HEK293 (cell line): ENCODE data around the gene ERBIN.
A peak's percentile ranks its signal among the peaks of the same experiment; 100 is the strongest.

ENCODE experiments used
- CTCF ChIA-PET: fragments of 350-600 bp; formaldehyde crosslinking; extraction: SDS; loops from one replicate; lab custom pipeline; 2021; ENCODE audit warnings: antibody characterized with exemption; lab: Yijun Ruan, JAX
- POLR2A ChIA-PET: fragments of 300-600 bp; formaldehyde crosslinking; extraction: SDS; loops from one replicate; lab custom pipeline; 2020; ENCODE audit warnings: antibody characterized with exemption, inconsistent platforms; lab: Yijun Ruan, JAX
- H3K27ac ChIP-seq: fragments of 200-500 bp; sonication (Bioruptor generic); 2 replicates; pipeline ENCODE4 v1.5.1; 2014; ENCODE audit warnings: low read depth, low read length, control low read depth, inconsistent platforms; ENCODE audit errors: extremely low read depth
- H3K36me3 ChIP-seq, 2 experiments: fragments of 200-500 bp in 1 of 2; sonication (Bioruptor generic) in 1 of 2; 1 replicate in 1 of 2; 2 replicates in 1 of 2; pipeline ENCODE4 v1.5.1; 2014 to 2017; ENCODE audit warnings: inconsistent platforms in 2 of 2, low read length in 2 of 2; ENCODE audit not compliant: control insufficient read depth in 2 of 2, insufficient read depth in 1 of 2
- H3K4me1 ChIP-seq: fragments of 200-500 bp; sonication (Bioruptor generic); 2 replicates; pipeline ENCODE4 v1.5.1; 2014; ENCODE audit warnings: mild to moderate bottlenecking, low read length, inconsistent platforms; ENCODE audit not compliant: control insufficient read depth, insufficient read depth
- H3K4me3 ChIP-seq: 2 replicates; pipeline ENCODE4 v1.5.1; 2011; ENCODE audit warnings: low read depth, mild to moderate bottlenecking, control low read depth, low read length, moderate library complexity
- H3K9me3 ChIP-seq: fragments of 200-500 bp; sonication (Bioruptor generic); 2 replicates; pipeline ENCODE4 v1.5.1; 2014; ENCODE audit warnings: low read depth, low read length, inconsistent platforms; ENCODE audit not compliant: control insufficient read depth, insufficient read depth
- BCL11B ChIP-seq: fragments of 450-650 bp; formaldehyde crosslinking; IDR thresholded peaks from 2 replicates; pipeline ENCODE4 v1.5.1; 2016; ENCODE audit warnings: low read depth, missing biosample characterization, missing genetic modification characterization
- INSM2 ChIP-seq: fragments of 450-650 bp; formaldehyde crosslinking; IDR thresholded peaks from 2 replicates; pipeline ENCODE4 v1.5.1; 2016; ENCODE audit warnings: missing biosample characterization, missing genetic modification characterization
- PRDM10 ChIP-seq: fragments of 450-650 bp; formaldehyde crosslinking; IDR thresholded peaks from 2 replicates; pipeline ENCODE4 v1.5.1; 2016; ENCODE audit warnings: missing biosample characterization, missing genetic modification characterization
- PRDM6 ChIP-seq: fragments of 450-650 bp; formaldehyde crosslinking; IDR thresholded peaks from 2 replicates; pipeline ENCODE4 v1.5.1; 2017; ENCODE audit warnings: missing biosample characterization, missing genetic modification characterization
- SCRT2 ChIP-seq: fragments of 450-650 bp; formaldehyde crosslinking; IDR thresholded peaks from 2 replicates; pipeline ENCODE4 v1.5.1; 2016; ENCODE audit warnings: missing biosample characterization, missing genetic modification characterization
- SP7 ChIP-seq: fragments of 450-650 bp; formaldehyde crosslinking; IDR thresholded peaks from 2 replicates; pipeline ENCODE4 v1.5.1; 2016; ENCODE audit warnings: missing biosample characterization, missing genetic modification characterization
- ZBTB11 ChIP-seq: fragments of 450-650 bp; formaldehyde crosslinking; conservative IDR thresholded peaks from 2 replicates; pipeline ENCODE4 v1.5.1; 2016; ENCODE audit warnings: low read depth, missing biosample characterization, missing genetic modification characterization
- ZNF146 ChIP-seq: fragments of 450-650 bp; formaldehyde crosslinking; IDR thresholded peaks from 2 replicates; pipeline ENCODE4 v1.5.1; 2016; ENCODE audit warnings: missing biosample characterization, missing genetic modification characterization
- ZNF292 ChIP-seq: fragments of 450-650 bp; formaldehyde crosslinking; IDR thresholded peaks from 2 replicates; pipeline ENCODE4 v1.5.1; 2016; ENCODE audit warnings: low read depth, missing biosample characterization, missing genetic modification characterization, borderline replicate concordance
- ZNF335 ChIP-seq: fragments of 450-650 bp; formaldehyde crosslinking; conservative IDR thresholded peaks from 2 replicates; pipeline ENCODE4 v1.5.1; 2016; ENCODE audit warnings: missing biosample characterization, missing genetic modification characterization
- ZNF362 ChIP-seq: fragments of 450-650 bp; formaldehyde crosslinking; IDR thresholded peaks from 2 replicates; pipeline ENCODE4 v1.5.1; 2016; ENCODE audit warnings: missing biosample characterization, missing genetic modification characterization
- ZNF394 ChIP-seq: fragments of 450-650 bp; formaldehyde crosslinking; IDR thresholded peaks from 2 replicates; pipeline ENCODE4 v1.5.1; 2016; ENCODE audit warnings: missing biosample characterization, missing genetic modification characterization, mild to moderate bottlenecking, moderate library complexity, borderline replicate concordance
- ZNF596 ChIP-seq: fragments of 450-650 bp; IDR thresholded peaks from 2 replicates; pipeline ENCODE4 v1.5.0; 2018; ENCODE audit warnings: missing biosample characterization, mild to moderate bottlenecking, missing genetic modification characterization, moderate library complexity
- ZNF600 ChIP-seq: fragments of 450-650 bp; formaldehyde crosslinking; IDR thresholded peaks from 2 replicates; pipeline ENCODE4 v1.5.1; 2016; ENCODE audit warnings: missing biosample characterization, missing genetic modification characterization
- ZNF624 ChIP-seq: fragments of 450-650 bp; formaldehyde crosslinking; IDR thresholded peaks from 2 replicates; pipeline ENCODE4 v1.5.1; 2017; ENCODE audit warnings: missing biosample characterization, missing genetic modification characterization
- ZNF660 ChIP-seq: fragments of 450-650 bp; IDR thresholded peaks from 2 replicates; pipeline ENCODE4 v1.5.1; 2018; ENCODE audit warnings: missing biosample characterization, mild to moderate bottlenecking, missing genetic modification characterization
- ZNF785 ChIP-seq: fragments of 450-650 bp; formaldehyde crosslinking; IDR thresholded peaks from 2 replicates; pipeline ENCODE4 v1.5.1; 2016; ENCODE audit warnings: missing biosample characterization, missing genetic modification characterization

Gene ERBIN

GRCh38 chr5:65927503-65928321, 1.3 kb downstream of the ERBIN start (continued):
- TF ChIP-seq PRDM10 = peak; percentile 78
- TF ChIP-seq INSM2 = peak; percentile 95
- TF ChIP-seq ZNF335 = peak; percentile 57
- 0 out of 2 replicates have a peak, but pooled peaks have one; percentile 52 for TF ChIP-seq SCRT2
- no peak for TF ChIP-seq ZNF624 (tag by site-specific recombination)
- 0 out of 2 replicates have a peak, but pooled peaks have one; percentile 25 for TF ChIP-seq ZBTB11 (tag by site-specific recombination)
- TF ChIP-seq ZNF600 = peak; percentile 75
- TF ChIP-seq ZNF660 (tag by site-specific recombination) = 0 out of 2 replicates have a peak, but pooled peaks have one; percentile 30
- TF ChIP-seq ZNF596 (tag by site-specific recombination) = no peak
- peak; percentile 79 for TF ChIP-seq PRDM6 (tag by site-specific recombination)
- peak; percentile 92 for TF ChIP-seq ZNF362 (tag by site-specific recombination)

- ChIA-PET CTCF (interaction anchor here (0.9 to 1.0 kb wide), 2 partner anchors 185 to 229 kb away, joined by 4 read pairs; no protein-coding TSS in a partner anchor), POLR2A (interaction anchor here (0.9 kb wide), 1 partner anchor 216 kb away, joined by 3 read pairs; the partner anchor contains the start of gene SREK1)
- TF ChIP-seq PRDM6 (tag by site-specific recombination) (peak; percentile 10; the same call in 1 of the 2 replicates), BCL11B (tag by site-specific recombination) (no peak), ZNF785 (tag by site-specific recombination) (no peak), SP7 (tag by site-specific recombination) (0 out of 2 replicates have a peak, but pooled peaks have one; percentile 53), ZNF394 (tag by site-specific recombination) (no peak), ZNF146 (tag by site-specific recombination) (no peak), ZNF292 (no peak)
- H3K4me3 ChIP-seq = peak overlapping the region; percentile 98
- H3K36me3 ChIP-seq = no peaks in the 10 kb centered on the region
- no peak overlapping the region for H3K27ac ChIP-seq
- H3K9me3 ChIP-seq = no peaks in the 10 kb centered on the region
- peaks cover 10% of the 10 kb centered on the region for H3K4me1 ChIP-seq
These were observed 2.0 kb downstream of the ERBIN start for GRCh38 chr5:65928322-65928752.
